Neutrophil (primary cell): ENCODE results near the gene NRK.
"Not testable (repeated sequence)": the region's sequence is repeated elsewhere in the genome, so short reads cannot be mapped to it uniquely, and the experiment has no call there.

Source experiments
- H3K27ac ChIP-seq: fragments of 200-600 bp; sonication (generic); 2 replicates; pipeline ENCODE4 v1.5.1; 2016; ENCODE audit warnings: mild to moderate bottlenecking, moderate library complexity
- H3K27me3 ChIP-seq: fragments of 200-600 bp; sonication (generic); 2 replicates; pipeline ENCODE4 v1.6.0; 2016; ENCODE audit warnings: mild to moderate bottlenecking
- H3K36me3 ChIP-seq: fragments of 200-600 bp; sonication (generic); 2 replicates; pipeline ENCODE4 v1.5.1; 2017
- H3K4me1 ChIP-seq, 2 experiments: fragments of 200-600 bp in 1 of 2; sonication (generic) in 1 of 2; 1 replicate in 1 of 2; 2 replicates in 1 of 2; pipeline versions ENCODE4 v1.5.1 to v1.6.1; 2013 to 2016; ENCODE audit warnings: low read depth in 1 of 2, low read length in 1 of 2, mild to moderate bottlenecking in 1 of 2, moderate library complexity in 1 of 2; ENCODE audit not compliant: control insufficient read depth in 1 of 2, insufficient read depth in 1 of 2
- H3K4me3 ChIP-seq, 2 experiments: fragments of 200-600 bp in 1 of 2; sonication (generic) in 1 of 2; 1 replicate in 1 of 2; 2 replicates in 1 of 2; pipeline ENCODE4 v1.5.1; 2013 to 2016; ENCODE audit warnings: low read depth in 1 of 2, low read length in 1 of 2, mild to moderate bottlenecking in 1 of 2, moderate library complexity in 1 of 2
- H3K9me3 ChIP-seq: fragments of 200-600 bp; sonication (generic); 2 replicates; pipeline ENCODE4 v1.5.1; 2016
- TF ChIP-seq, protein P1 (sequence below): fragments of 200-600 bp; sonication (generic); IDR thresholded peaks from 2 replicates; pipeline ENCODE4 v1.5.1; 2016; ENCODE audit warnings: antibody characterized with exemption

The NRK gene

DNA sequence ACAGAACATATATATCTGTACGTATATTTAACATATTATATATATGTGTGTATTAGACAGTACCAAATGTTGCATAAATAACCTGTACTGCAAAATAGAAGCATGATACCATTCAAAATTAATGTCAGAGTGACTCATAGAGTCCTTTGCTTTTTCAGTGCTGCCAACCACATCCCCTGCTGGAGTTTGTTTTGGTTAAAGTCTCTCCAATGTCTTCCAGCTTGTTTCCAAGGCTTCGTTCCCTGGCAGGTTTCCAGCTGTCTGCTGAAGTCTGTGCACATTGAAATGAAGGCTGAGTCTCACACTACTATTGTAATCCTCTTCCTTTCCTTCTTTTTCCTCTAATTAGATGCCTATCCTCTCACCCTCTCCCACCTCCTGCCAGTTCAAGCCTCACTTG, 14.9 kb downstream of the NRK start:
- H3K9me3 ChIP-seq, result no peaks in the 10 kb centered on the region
- no peaks in the 10 kb centered on the region for H3K27me3 ChIP-seq
- H3K4me1 ChIP-seq, result no peaks in the 10 kb centered on the region
- no peak overlapping the region for H3K4me3 ChIP-seq
- TF ChIP-seq, protein P1, sequence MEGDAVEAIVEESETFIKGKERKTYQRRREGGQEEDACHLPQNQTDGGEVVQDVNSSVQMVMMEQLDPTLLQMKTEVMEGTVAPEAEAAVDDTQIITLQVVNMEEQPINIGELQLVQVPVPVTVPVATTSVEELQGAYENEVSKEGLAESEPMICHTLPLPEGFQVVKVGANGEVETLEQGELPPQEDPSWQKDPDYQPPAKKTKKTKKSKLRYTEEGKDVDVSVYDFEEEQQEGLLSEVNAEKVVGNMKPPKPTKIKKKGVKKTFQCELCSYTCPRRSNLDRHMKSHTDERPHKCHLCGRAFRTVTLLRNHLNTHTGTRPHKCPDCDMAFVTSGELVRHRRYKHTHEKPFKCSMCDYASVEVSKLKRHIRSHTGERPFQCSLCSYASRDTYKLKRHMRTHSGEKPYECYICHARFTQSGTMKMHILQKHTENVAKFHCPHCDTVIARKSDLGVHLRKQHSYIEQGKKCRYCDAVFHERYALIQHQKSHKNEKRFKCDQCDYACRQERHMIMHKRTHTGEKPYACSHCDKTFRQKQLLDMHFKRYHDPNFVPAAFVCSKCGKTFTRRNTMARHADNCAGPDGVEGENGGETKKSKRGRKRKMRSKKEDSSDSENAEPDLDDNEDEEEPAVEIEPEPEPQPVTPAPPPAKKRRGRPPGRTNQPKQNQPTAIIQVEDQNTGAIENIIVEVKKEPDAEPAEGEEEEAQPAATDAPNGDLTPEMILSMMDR, result no peak
- no peak overlapping the region for H3K27ac ChIP-seq
- H3K36me3 ChIP-seq, result no peaks in the 10 kb centered on the region

DNA sequence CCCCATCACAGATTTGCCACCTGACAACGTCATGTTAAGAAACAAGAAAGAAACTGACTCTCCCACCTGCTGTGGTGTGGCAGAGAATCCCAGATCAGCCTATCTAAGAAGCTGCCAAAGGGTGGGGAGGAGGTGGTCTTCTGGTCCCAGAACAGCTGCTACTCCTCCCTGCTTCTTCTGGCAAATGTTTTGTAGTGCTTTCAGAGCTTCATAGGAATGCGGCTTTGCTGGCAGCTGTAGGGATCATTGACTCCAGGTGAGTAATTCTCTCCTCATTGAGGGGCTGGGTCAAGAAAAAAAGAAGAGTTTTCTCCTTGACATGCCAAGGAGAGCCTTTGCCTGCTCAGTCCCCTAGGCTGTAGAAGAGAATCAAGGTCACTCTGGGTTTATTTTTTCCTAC, 23.3 kb downstream of the NRK start:
- Histone ChIP-seq H3K36me3 (no peaks in the 10 kb centered on the region), H3K27ac (no peak overlapping the region)
- TF ChIP-seq, protein P1, result no peak

DNA sequence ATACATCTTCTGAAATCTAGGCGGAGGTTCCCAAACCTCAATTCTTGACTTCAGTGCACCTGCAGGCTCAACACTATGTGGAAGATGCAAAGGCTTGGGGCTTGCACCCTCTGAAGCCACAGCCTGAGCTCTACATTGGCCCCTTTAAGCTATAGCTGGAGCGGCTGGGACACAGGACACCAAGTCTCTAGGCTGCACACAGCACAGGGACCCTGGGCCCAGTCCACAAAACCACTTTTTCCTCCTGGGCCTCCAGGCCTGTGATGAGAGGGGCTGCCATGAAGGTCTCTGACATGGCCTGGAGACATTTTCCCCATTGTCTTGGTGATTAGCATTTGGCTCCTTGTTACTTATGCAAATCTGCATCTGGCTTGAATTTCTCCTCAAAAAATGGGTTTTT, 27.8 kb downstream of the NRK start:
- H3K4me1 ChIP-seq, H3K27ac ChIP-seq, H3K36me3 ChIP-seq, H3K9me3 ChIP-seq, H3K27me3 ChIP-seq, H3K4me3 ChIP-seq: not testable (repeated sequence)

More for the DNA sequence above, 23.3 kb downstream of the NRK start:
- Histone ChIP-seq H3K27me3 (no peaks in the 10 kb centered on the region), H3K4me1 (no peaks in the 10 kb centered on the region), H3K9me3 (no peaks in the 10 kb centered on the region), H3K4me3 (no peak overlapping the region)

DNA sequence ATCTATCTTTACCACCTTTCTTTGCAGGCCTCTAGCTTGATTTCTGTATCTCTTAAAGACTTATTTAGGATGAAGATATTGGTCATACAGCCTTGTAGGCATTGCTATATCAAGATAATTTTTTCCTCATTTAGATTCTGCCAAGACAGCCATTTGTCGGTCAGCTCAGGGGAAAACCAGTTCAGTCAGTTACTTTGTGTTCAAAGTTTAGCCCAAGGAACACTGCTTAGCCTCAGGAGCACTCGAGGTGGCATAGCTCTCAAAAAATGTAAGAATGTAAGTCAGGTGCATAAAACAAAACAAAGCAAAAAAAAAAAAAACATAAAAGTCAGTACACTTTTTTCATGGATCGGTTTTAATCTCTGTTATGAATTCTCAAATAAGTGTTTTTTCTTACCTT, 43.4 kb downstream of the NRK start:
- Histone ChIP-seq H3K36me3 (no peaks in the 10 kb centered on the region), H3K27me3 (no peaks in the 10 kb centered on the region), H3K27ac (no peak overlapping the region), H3K9me3 (no peaks in the 10 kb centered on the region), H3K4me3 (no peak overlapping the region), H3K4me1 (no peaks in the 10 kb centered on the region)
- TF ChIP-seq, protein P1, result no peak

DNA sequence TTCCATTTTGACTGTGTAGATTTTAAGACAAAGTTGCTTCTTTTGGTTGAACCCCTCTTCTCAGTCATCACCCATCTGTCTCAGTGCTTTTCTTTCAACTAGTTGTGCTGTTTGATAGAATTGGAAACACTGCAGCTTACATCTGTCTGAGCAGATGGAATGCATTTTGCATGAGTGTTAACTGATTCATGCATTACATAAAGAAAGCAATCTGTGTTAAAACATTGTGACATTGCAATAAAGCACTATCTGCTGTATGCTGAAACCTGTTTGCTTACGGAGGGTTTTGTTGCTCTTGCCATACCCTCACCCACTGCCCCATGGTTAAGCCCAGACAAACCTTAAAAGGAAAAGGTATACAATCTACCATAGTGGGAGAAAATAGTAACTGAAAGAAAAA, 47.4 kb downstream of the NRK start:
- Histone ChIP-seq H3K4me3 (no peak overlapping the region), H3K27me3 (no peaks in the 10 kb centered on the region), H3K27ac (no peak overlapping the region), H3K4me1 (no peaks in the 10 kb centered on the region), H3K9me3 (no peaks in the 10 kb centered on the region), H3K36me3 (no peaks in the 10 kb centered on the region)
- TF ChIP-seq, protein P1, result no peak

DNA sequence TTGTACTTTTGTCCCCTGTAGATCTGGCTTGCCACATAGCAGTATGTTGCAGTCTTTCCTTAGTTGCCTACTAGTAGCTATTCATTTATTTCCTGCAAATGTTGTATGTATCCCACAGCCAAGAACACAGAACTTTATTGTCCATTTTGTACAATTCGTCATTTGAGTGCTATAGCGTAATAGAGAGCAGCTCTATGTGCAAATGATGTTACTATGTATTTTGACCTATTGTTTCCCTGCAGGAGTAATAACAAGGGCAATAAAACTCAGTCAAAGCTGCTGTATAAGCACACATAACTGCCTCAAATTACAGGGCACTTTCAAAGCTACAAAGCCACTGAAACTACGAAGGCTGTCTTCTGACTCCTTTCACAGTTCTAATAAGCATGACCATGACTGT, 48.1 kb downstream of the NRK start:
- H3K27me3 ChIP-seq, result no peaks in the 10 kb centered on the region

More for the DNA sequence above, 48.1 kb downstream of the NRK start:
- Histone ChIP-seq H3K36me3 (no peaks in the 10 kb centered on the region), H3K4me1 (no peaks in the 10 kb centered on the region), H3K9me3 (no peaks in the 10 kb centered on the region), H3K27ac (no peak overlapping the region), H3K4me3 (no peak overlapping the region)
- TF ChIP-seq, protein P1, result no peak
